AG04449 (cell line): ENCODE data around the gene SCFD2.

ENCODE experiments used
- CTCF ChIA-PET: fragments of 350-600 bp; formaldehyde crosslinking; extraction: SDS; loops from one replicate; lab custom pipeline; 2021; ENCODE audit warnings: antibody characterized with exemption; lab: Yijun Ruan, JAX
- POLR2A ChIA-PET: fragments of 400-600, 350-600 bp; formaldehyde crosslinking; extraction: SDS; loops from one replicate; lab custom pipeline; 2020; ENCODE audit warnings: antibody characterized with exemption, inconsistent platforms; lab: Yijun Ruan, JAX
- DNase-seq: peaks from one replicate; pipeline ENCODE4 v3.0.0-alpha.2; 2010; ENCODE audit warnings: low read depth, low spot score
- H3K4me3 ChIP-seq: 2 replicates; pipeline ENCODE4 v1.5.1; 2011; ENCODE audit warnings: low read depth, mild to moderate bottlenecking, control low read depth, low read length
- TF ChIP-seq, protein P1 (sequence below): IDR thresholded peaks from one replicate; pipeline ENCODE4 v1.5.1; 2011; ENCODE audit warnings: mild to moderate bottlenecking, moderate library complexity, low read length, control low read depth, inconsistent platforms; ENCODE audit not compliant: insufficient read depth; ENCODE audit errors: missing control alignments

Gene SCFD2

DNA sequence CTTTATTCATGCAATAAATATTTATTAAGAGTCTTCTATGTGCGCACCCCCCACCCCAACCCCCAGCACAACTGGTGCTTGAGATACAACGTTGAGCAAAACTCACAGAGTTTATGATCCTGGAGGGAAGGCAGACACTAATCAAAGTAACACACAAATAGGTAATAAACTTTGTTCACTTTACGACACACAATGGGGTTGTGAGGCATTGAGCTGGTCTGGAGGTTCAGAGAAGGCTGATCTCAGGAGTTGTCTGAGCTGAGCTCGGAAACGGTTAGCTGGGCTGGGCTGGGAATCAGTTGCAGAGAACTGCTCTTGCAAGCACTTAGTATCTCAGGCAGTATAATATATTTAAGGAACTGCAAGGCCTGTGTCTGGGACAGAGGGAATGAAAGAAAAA, 238.5 kb downstream of the SCFD2 start:
- no peak overlapping the region for H3K4me3 ChIP-seq
- ChIA-PET POLR2A (no interaction called here), CTCF (no interaction called here)
- DNase-seq = no peak
- TF ChIP-seq, protein P1, sequence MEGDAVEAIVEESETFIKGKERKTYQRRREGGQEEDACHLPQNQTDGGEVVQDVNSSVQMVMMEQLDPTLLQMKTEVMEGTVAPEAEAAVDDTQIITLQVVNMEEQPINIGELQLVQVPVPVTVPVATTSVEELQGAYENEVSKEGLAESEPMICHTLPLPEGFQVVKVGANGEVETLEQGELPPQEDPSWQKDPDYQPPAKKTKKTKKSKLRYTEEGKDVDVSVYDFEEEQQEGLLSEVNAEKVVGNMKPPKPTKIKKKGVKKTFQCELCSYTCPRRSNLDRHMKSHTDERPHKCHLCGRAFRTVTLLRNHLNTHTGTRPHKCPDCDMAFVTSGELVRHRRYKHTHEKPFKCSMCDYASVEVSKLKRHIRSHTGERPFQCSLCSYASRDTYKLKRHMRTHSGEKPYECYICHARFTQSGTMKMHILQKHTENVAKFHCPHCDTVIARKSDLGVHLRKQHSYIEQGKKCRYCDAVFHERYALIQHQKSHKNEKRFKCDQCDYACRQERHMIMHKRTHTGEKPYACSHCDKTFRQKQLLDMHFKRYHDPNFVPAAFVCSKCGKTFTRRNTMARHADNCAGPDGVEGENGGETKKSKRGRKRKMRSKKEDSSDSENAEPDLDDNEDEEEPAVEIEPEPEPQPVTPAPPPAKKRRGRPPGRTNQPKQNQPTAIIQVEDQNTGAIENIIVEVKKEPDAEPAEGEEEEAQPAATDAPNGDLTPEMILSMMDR = no peak

GRCh38 chr4:53126099-53126498, 239.8 kb downstream of the SCFD2 start:
- no peak overlapping the region for H3K4me3 ChIP-seq
- TF ChIP-seq, protein P1 = no peak
- CTCF ChIA-PET = no interaction called here
- no peak for DNase-seq
- POLR2A ChIA-PET = no interaction called here

GRCh38 chr4:53123819-53124218, 242.0 kb downstream of the SCFD2 start:
- no peak overlapping the region for H3K4me3 ChIP-seq
- CTCF ChIA-PET = interaction anchor here (1.1 kb wide), 1 partner anchor 10 kb away, joined by 3 read pairs; no protein-coding TSS in a partner anchor
- TF ChIP-seq, protein P1 = no peak
- DNase-seq = no peak
- POLR2A ChIA-PET = no interaction called here

DNA sequence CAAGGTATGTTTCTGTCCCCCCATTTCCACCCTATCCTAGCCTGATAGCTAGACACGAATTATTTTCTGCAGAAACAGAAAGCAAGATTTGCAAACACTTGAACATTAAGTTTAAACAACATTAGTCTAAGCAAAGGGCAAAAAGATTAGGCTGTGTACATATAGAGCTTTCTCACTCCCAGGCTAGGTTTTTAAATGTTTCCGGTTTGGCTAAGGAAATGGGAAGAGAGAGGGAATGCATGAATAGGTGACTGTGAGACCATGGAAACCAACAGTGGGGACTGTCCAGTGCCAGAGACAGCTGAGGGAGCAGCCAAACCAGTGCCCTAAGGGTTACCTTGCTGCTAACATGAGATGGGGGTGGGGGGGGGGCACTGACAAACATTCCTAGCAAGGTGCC, 242.7 kb downstream of the SCFD2 start:
- POLR2A ChIA-PET = no interaction called here
- H3K4me3 ChIP-seq = no peak overlapping the region
- TF ChIP-seq, protein P1 = no peak
- CTCF ChIA-PET = no interaction called here
- no peak for DNase-seq

GRCh38 chr4:53122280-53123116, 243.4 kb downstream of the SCFD2 start:
- H3K4me3 ChIP-seq = no peak overlapping the region
- ChIA-PET CTCF (no interaction called here), POLR2A (no interaction called here)
- DNase-seq = no peak
- TF ChIP-seq, protein P1 = no peak

DNA sequence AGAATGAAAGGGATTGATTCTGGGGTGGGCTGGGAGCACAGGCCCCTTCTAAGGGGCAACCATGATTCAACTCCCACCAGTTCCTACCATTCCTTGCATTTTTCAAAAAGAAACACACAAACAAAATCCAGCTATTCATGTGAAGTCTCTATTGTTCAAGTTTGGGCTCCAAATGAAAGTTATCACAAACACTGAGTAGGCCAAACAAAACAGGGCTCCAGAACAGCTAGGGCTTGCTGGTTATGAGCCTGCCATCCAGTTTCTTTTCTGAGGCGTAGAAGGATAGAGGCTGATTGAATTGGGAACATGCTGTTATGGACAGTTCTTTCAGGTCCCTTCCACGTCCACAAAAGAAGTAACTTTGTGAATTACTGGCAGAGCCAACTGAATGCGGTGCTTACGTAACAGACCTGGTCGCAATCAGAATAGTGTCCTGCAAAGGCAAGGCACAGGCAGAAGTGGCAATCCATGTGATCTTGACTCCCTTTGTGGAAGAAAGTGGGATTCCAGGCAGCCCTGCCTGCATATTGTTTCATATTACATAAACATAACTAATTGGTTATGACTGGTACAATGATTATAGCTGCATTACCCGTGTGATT, 244.5 kb downstream of the SCFD2 start:
- POLR2A ChIA-PET = no interaction called here
- TF ChIP-seq, protein P1 = no peak
- CTCF ChIA-PET = no interaction called here
- no peak for DNase-seq
- H3K4me3 ChIP-seq = no peak overlapping the region
